ENCODE results near the gene HTR1B.

The HTR1B gene

DNA sequence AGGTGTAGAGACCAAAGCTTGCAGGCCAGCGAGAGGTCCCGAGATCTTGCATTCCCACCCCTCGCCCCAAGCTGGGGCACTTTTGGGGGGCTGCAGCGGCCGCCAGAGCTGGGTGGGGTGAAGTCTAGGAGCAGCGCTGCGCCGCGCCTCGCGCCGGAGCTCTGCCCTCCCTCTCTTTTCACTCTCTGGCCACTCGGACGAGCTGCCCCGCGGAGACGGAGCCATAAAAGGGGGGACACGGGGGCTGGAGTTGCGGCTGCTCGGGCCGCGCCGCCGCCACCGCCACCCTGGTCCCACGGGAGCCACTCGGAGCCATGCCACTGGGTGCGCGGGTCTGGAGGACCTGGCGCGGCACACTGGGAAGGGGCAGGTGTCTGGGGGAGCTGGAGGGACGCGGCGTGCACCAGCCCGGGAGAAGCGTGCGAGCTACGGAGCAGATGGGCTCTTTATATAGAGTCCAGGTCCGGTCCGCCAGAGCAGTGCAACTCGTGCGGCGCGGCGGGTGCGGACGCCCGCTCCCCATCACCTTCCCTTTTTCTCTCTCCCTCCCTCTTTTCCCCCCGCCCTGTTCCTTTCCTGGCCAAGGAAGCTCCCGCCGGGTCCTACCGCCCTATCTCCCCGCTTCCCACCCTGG lies 687 bp upstream of the HTR1B start:
- TF ChIP-seq ZFX (IDR thresholded peaks at IDR 0.05): no peak
- TF ChIP-seq, protein P1, sequence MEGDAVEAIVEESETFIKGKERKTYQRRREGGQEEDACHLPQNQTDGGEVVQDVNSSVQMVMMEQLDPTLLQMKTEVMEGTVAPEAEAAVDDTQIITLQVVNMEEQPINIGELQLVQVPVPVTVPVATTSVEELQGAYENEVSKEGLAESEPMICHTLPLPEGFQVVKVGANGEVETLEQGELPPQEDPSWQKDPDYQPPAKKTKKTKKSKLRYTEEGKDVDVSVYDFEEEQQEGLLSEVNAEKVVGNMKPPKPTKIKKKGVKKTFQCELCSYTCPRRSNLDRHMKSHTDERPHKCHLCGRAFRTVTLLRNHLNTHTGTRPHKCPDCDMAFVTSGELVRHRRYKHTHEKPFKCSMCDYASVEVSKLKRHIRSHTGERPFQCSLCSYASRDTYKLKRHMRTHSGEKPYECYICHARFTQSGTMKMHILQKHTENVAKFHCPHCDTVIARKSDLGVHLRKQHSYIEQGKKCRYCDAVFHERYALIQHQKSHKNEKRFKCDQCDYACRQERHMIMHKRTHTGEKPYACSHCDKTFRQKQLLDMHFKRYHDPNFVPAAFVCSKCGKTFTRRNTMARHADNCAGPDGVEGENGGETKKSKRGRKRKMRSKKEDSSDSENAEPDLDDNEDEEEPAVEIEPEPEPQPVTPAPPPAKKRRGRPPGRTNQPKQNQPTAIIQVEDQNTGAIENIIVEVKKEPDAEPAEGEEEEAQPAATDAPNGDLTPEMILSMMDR (conservative IDR thresholded peaks at IDR 0.05): no peak
- no peak overlapping the region for H3K27ac ChIP-seq

DNA sequence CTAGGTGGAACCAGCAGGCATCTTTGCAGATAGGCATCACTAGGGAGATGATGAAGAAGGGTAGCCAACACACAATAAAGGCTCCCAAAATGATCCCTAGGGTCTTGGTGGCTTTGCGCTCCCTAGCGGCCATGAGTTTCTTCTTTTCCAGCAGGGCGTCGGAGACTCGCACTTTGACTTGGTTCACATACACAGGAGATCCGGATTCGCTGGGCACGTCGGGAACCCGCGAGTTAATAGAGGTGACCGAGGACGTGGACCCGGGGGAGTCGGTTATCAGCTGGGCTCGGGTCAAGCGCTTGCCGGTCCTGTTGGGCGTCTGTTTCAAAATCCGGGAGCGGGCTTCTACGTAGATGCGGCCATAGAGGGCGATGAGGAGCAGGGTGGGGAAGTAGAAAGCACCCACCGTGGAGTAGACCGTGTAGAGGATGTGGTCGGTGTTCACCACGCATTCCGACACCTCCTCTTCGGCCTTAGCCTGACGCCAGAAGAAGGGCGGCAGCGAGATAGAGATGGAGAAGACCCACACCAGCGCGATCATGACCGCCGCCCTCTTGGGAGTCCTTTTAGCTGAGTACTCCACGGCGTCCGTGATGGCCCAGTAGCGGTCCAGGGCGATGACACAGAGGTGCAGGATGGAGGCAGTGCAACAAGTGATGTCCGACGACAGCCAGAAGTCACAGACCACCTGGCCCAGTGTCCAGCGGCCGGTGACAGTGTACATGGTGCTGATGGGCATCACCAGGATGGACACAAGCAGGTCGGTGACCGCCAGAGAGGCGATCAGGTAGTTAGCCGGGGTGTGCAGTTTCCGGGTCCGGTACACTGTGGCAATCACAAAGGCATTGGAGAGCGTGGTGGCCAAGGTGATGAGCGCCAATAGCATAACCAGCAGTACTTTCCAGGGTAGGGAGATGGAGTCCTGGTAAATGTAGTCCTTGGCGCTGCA lies 658 bp downstream of the HTR1B start:
- TF ChIP-seq ZFX (IDR thresholded peaks at IDR 0.05): no peak
- TF ChIP-seq, protein P1 (conservative IDR thresholded peaks at IDR 0.05): 0 out of 2 replicates have a peak, but pooled peaks have one; percentile 8
- H3K27ac ChIP-seq: no peak overlapping the region

DNA sequence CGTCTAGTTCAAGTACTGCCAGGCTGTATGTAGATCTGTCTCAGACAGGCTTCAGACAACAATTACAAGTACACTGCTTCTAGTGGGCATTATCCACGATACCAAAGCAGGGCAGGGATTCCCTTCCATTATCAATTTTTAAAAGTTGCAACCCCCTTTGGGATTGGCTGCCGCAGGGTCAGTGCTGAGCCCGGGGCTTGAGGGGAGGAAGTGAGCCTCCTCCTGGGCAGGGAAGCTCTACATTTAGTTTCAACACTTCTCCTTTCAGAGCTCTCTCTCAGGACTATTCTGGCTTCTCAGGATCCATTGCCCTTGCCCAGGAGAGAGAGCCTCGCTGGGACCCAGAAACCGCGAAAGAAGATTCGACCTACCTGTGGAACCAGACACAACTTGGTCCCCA lies 1.5 kb downstream of the HTR1B start:
- TF ChIP-seq, protein P1 (conservative IDR thresholded peaks at IDR 0.05): no peak
- no peak for TF ChIP-seq ZFX (IDR thresholded peaks at IDR 0.05)

DNA sequence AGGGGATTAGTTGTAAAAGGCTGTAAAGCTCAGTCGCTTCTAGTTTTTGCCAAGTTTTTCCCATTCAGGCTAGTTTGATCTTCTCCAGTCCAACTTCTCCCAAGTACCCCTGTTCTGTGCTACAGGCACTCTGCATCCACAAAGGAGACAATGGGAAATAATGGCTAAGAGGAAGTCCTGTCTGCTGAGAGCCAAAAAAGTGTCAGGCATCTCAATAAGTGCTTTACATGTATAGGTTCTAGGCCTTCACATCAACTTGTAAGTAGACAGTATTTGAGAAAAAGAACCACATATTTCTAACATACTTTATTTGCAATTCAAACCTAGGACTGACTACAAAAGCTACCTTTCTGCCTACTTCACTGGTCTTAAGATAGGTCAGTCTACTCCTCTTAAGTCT lies 4.9 kb downstream of the HTR1B start:
- no peak for TF ChIP-seq ZFX (IDR thresholded peaks at IDR 0.05)
- no peak overlapping the region for H3K27ac ChIP-seq

More for the DNA sequence above, 1.5 kb downstream of the HTR1B start:
- H3K27ac ChIP-seq: no peak overlapping the region

DNA sequence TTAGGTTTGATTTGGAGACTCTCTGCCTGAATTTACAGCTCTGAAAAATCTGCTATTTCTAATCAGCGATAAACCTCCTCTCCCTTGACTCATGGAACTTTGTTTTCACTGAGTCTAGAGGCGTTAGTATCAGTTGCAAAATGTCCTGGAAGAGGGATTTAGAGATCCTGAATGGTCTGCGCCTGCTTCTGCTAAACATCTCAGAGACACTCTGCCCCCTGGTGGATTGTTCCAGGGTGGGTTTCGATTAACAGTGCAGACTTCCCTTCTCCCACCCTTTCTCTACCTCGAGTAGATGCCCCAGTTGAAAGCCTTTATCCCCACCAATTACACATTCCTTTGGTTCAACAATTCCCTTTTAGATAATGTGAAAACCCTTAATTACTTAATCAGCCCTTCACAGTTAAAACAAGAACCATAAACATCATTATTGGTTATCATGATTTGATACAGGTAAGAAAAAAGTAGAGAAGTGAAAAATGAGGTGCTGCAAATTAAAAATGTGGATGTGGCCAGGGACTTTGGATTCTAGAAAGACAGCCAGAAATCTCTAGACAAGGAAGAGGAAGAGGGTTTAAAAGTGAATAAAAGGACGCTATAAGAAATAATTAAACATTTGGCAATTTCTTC lies 5.5 kb downstream of the HTR1B start:
- no peak for TF ChIP-seq ZFX (IDR thresholded peaks at IDR 0.05)
- TF ChIP-seq, protein P1 (conservative IDR thresholded peaks at IDR 0.05): peak; percentile 78
- H3K27ac ChIP-seq: no peak overlapping the region

DNA sequence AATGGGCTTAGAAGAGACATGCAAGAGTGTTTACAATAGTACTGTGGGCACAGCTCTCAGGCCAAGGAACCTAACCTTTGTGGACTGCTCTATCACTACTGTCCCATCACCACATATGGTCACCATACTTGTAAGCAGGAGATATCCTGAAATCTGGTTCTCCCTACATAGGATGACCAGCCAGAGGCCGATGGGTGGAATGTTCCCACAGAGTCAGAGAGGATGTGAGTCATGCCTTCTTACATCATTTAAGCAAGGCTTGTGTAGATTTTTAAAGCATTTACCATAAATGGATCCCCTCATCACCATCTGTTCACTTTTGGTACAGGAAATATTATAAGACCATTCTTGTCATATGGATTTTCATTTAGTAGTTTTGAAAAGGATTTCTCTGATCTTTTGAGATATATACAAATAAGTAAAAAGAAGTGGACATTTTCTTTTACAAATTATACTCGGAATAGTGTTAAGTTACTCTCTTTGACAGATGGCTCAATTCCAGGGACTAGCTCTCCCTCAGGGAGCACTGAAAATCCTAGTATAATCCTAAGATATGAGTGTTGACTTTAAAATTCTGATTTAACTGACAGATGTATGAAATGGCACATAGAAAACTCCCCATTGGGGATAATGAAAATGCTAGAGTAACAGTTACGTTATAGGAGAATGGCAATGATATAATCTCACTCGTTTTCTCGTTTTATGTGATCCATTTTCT lies 6.6 kb downstream of the HTR1B start:
- TF ChIP-seq, protein P1 (conservative IDR thresholded peaks at IDR 0.05): no peak
- TF ChIP-seq ZFX (IDR thresholded peaks at IDR 0.05): no peak
- no peak overlapping the region for H3K27ac ChIP-seq

DNA sequence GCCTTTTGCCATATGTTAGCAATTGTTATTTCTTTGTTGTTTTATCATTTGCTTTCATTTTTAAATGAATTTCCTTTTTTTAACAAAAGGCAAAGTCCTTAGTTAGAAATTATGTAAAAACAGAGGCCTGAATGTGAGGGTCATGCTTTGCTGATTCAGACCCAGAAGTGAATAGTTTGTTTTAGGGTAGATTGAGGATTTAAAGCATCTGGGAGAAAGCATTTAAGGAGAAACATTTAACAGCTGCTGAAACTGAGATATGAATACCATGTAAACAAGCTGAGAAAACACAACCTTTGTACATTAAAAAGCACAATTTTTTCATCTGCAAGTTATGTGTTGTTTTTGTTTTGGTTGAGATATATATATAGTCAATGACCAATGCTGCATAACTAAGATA lies 8.0 kb downstream of the HTR1B start:
- no peak for TF ChIP-seq ZFX (IDR thresholded peaks at IDR 0.05)
- TF ChIP-seq, protein P1 (conservative IDR thresholded peaks at IDR 0.05): no peak
- no peak overlapping the region for H3K27ac ChIP-seq
